Coronary artery (tissue), 2 donors: ENCODE results near the gene HMOX2.

Source experiments
- DNase-seq: peaks from one replicate; pipeline ENCODE4 v3.0.0-alpha.2; 2017; ENCODE audit warnings: low spot score
- H3K27ac ChIP-seq, 2 donors: fragments of 200-600 bp; sonication (generic); one replicate each; pipeline ENCODE4 v1.5.1; 2016 to 2019
- H3K4me3 ChIP-seq: fragments of 200-600 bp; sonication (generic); 2 replicates; pipeline ENCODE4 v1.5.1; 2016; ENCODE audit warnings: mild to moderate bottlenecking, moderate library complexity
- CTCF ChIP-seq: fragments of 200-600 bp; sonication (generic); IDR thresholded peaks from one replicate; pipeline ENCODE4 v1.5.1; 2019; ENCODE audit warnings: antibody characterized with exemption

HMOX2 gene

GRCh38 chr16:4501071-4501478 is 24.9 kb downstream of the HMOX2 start:
- no peak for TF ChIP-seq CTCF
- H3K27ac ChIP-seq, result peak overlapping the region; percentile 72 to 81
- peak overlapping the region; percentile 56 for H3K4me3 ChIP-seq
- DNase-seq, result no peak

- TF ChIP-seq CTCF, result no peak
- no peak overlapping the region for H3K4me3 ChIP-seq
- no peak overlapping the region for H3K27ac ChIP-seq
- DNase-seq, result no peak
Observed at GRCh38 chr16:4505356-4506147, 29.4 kb downstream of the HMOX2 start.

GRCh38 chr16:4506450-4506849 is 30.3 kb downstream of the HMOX2 start:
- H3K27ac ChIP-seq, result no peak overlapping the region
- DNase-seq, result no peak
- peak; percentile 63 for TF ChIP-seq CTCF
- no peak overlapping the region for H3K4me3 ChIP-seq

- H3K4me3 ChIP-seq, result no peak overlapping the region
- DNase-seq, result no peak
- H3K27ac ChIP-seq, result no peak overlapping the region
- TF ChIP-seq CTCF, result no peak
Observed at GRCh38 chr16:4507588-4508345, 31.6 kb downstream of the HMOX2 start.

GRCh38 chr16:4508806-4509205 is 32.6 kb downstream of the HMOX2 start:
- Histone ChIP-seq H3K27ac (no peak overlapping the region), H3K4me3 (no peak overlapping the region)
- no peak for TF ChIP-seq CTCF
- DNase-seq, result no peak

GRCh38 chr16:4509420-4509819 is 33.2 kb downstream of the HMOX2 start:
- Histone ChIP-seq H3K27ac (no peak overlapping the region), H3K4me3 (no peak overlapping the region)
- DNase-seq, result no peak
- no peak for TF ChIP-seq CTCF

- DNase-seq, result no peak
- TF ChIP-seq CTCF, result no peak
- Histone ChIP-seq H3K27ac (no peak overlapping the region), H3K4me3 (no peak overlapping the region)
Observed at GRCh38 chr16:4510131-4510530, 33.9 kb downstream of the HMOX2 start.
